PC-3 (cell line): ENCODE data around the gene CDC14C. TPM values are rescaled to one million over a fixed set of nuclear protein-coding genes. Genes with fewer than 3 reads are reported as not detected.

Source experiments
- ATAC-seq: fragments of 200-7000 bp; cut with Tn5 transposase; 2 replicates; pipeline ENCODE4 v1.9.1; 2020; ENCODE audit warnings: mild to moderate bottlenecking, moderate library complexity
- BruUV-seq: library from RNA; stranded (reverse); fragments of 400-500 nt; replicated peaks from 2 replicates; lab custom pipeline; 2021; lab: Mats Ljungman, UMichigan
- CTCF ChIA-PET: fragments of 300-600 bp; sonication (Branson Sonifier 250); formaldehyde crosslinking; loops from one replicate; lab custom pipeline; 2022; ENCODE audit warnings: antibody characterized with exemption; lab: Charles Lee
- POLR2A ChIA-PET: fragments of 300-600 bp; sonication (Branson Sonifier 250); formaldehyde crosslinking; loops from one replicate; lab custom pipeline; 2022; ENCODE audit warnings: antibody characterized with exemption; ENCODE audit not compliant: unreplicated experiment; lab: Charles Lee
- DNase-seq: peaks from one replicate; pipeline ENCODE4 v3.0.0-alpha.2; 2015
- H2AFZ ChIP-seq: fragments of 300-600 bp; sonication (generic); 2 replicates; pipeline ENCODE4 v1.6.0; 2016; ENCODE audit warnings: antibody characterized with exemption, low read length
- H3F3A ChIP-seq: fragments of 300-600 bp; sonication (generic); one replicate; pipeline ENCODE4 v1.6.0; 2017; ENCODE audit warnings: antibody characterized with exemption, low read length, control low read depth, mild to moderate bottlenecking; ENCODE audit not compliant: unreplicated experiment
- H3K27ac ChIP-seq: fragments of 300-600 bp; sonication (generic); 2 replicates; pipeline ENCODE4 v1.5.1; 2016; ENCODE audit warnings: mild to moderate bottlenecking, low read length
- H3K27me3 ChIP-seq: fragments of 300-600 bp; sonication (generic); 2 replicates; pipeline ENCODE4 v1.6.1; 2016; ENCODE audit warnings: low read length, mixed read lengths
- H3K36me3 ChIP-seq: fragments of 300-600 bp; sonication (generic); 2 replicates; pipeline ENCODE4 v1.6.1; 2016; ENCODE audit warnings: low read depth, mixed run types, low read length, mixed read lengths
- H3K4me1 ChIP-seq: fragments of 300-600 bp; sonication (generic); 2 replicates; pipeline ENCODE4 v1.5.1; 2016; ENCODE audit warnings: low read length; ENCODE audit not compliant: insufficient read depth
- H3K4me2 ChIP-seq: fragments of 300-600 bp; sonication (generic); 2 replicates; pipeline ENCODE4 v1.6.0; 2016; ENCODE audit warnings: low read length
- H3K4me3 ChIP-seq: fragments of 300-600 bp; sonication (generic); 2 replicates; pipeline ENCODE4 v1.5.1; 2016; ENCODE audit warnings: mild to moderate bottlenecking, low read length, mixed read lengths
- H3K79me2 ChIP-seq: fragments of 300-600 bp; sonication (generic); 2 replicates; pipeline ENCODE4 v1.6.1; 2017; ENCODE audit warnings: low read length, mixed read lengths
- H3K9ac ChIP-seq: fragments of 300-600 bp; sonication (generic); 2 replicates; pipeline ENCODE4 v1.6.0; 2016; ENCODE audit warnings: mild to moderate bottlenecking, low read length
- H3K9me2 ChIP-seq: fragments of 300-600 bp; sonication (generic); replicated peaks from 2 replicates; pipeline ENCODE4 v1.6.1; 2016; ENCODE audit warnings: mixed run types, low read length, mixed read lengths
- H3K9me3 ChIP-seq: fragments of 300-600 bp; sonication (generic); 2 replicates; pipeline ENCODE4 v1.6.1; 2016; ENCODE audit warnings: low read length, mixed read lengths
- H4K20me1 ChIP-seq: fragments of 300-600 bp; sonication (generic); 2 replicates; pipeline ENCODE4 v1.6.1; 2016; ENCODE audit warnings: low read length, mixed read lengths
- CTCF ChIP-seq: fragments of 300-600 bp; sonication (generic); conservative IDR thresholded peaks from 2 replicates; pipeline ENCODE4 v1.5.1; 2017; ENCODE audit warnings: antibody characterized with exemption, low read depth, mild to moderate bottlenecking, low read length
- EZH2 ChIP-seq: fragments of 300-600 bp; sonication (generic); IDR thresholded peaks from one replicate; pipeline ENCODE4 v1.6.1; 2017; ENCODE audit warnings: antibody characterized with exemption, mild to moderate bottlenecking, low read length; ENCODE audit not compliant: unreplicated experiment
- EZH2phosphoT487 ChIP-seq: fragments of 300-600 bp; sonication (generic); IDR thresholded peaks from 2 replicates; pipeline ENCODE4 v1.6.1; 2018; ENCODE audit warnings: mild to moderate bottlenecking, antibody characterized with exemption, low read length, borderline replicate concordance
- intact Hi-C: fragments of 100-400 bp; cut with micrococcal nuclease; formaldehyde crosslinking; loops from 2 replicates; pipeline ENCODE4 v1.9.0; 2023
- total RNA-seq: library from RNA; depleted of rRNA; stranded (reverse); fragments of >200 nt; gene quantifications from 2 replicates; pipeline ENCODE4 v1.2.3, GENCODE V29; 2014

CDC14C gene
- total RNA-seq, 1 experiment from 2014 or later = not detected

- Histone ChIP-seq H3F3A (no peaks in the 10 kb centered on the region), H3K36me3 (no peaks in the 10 kb centered on the region), H3K79me2 (no peaks in the 10 kb centered on the region), H2AFZ (no peak overlapping the region), H3K4me3 (no peak overlapping the region), H4K20me1 (no peaks in the 10 kb centered on the region), H3K27ac (no peak overlapping the region), H3K4me1 (no peaks in the 10 kb centered on the region), H3K9me2 (no peaks in the 10 kb centered on the region), H3K9me3 (peaks cover 7% of the 10 kb centered on the region; the same call in 1 of the 2 replicates), H3K9ac (no peak overlapping the region), H3K4me2 (no peak overlapping the region), H3K27me3 (no peaks in the 10 kb centered on the region)
- CTCF ChIA-PET = no interaction called here
- intact Hi-C loops = no loop called here
- TF ChIP-seq EZH2 (no peak), EZH2phosphoT487 (no peak), CTCF (0 out of 2 replicates have a peak, but pooled peaks have one; percentile 17)
- no TSS peak for BruUV-seq
- ATAC-seq (no peak), DNase-seq (no peak)
- POLR2A ChIA-PET = no interaction called here
These were observed 29.8 kb upstream of the CDC14C start for GRCh38 chr7:48894574-48894973.

- H3K27ac ChIP-seq = no peak overlapping the region
- ATAC-seq (no peak), DNase-seq (peak; percentile 17)
- peaks cover 11% of the 10 kb centered on the region for H3K27me3 ChIP-seq
- no peak overlapping the region for H3K9ac ChIP-seq
- no peaks in the 10 kb centered on the region for H3K36me3 ChIP-seq
- intact Hi-C loops = no loop called here
- no peaks in the 10 kb centered on the region for H4K20me1 ChIP-seq
- no peaks in the 10 kb centered on the region for H3K9me2 ChIP-seq
- no peak overlapping the region for H3K4me3 ChIP-seq
- no TSS peak for BruUV-seq
- no peaks in the 10 kb centered on the region for H3K79me2 ChIP-seq
- TF ChIP-seq EZH2 (no peak), EZH2phosphoT487 (no peak), CTCF (no peak)
- no peaks in the 10 kb centered on the region for H3K9me3 ChIP-seq
- H3K4me2 ChIP-seq = no peak overlapping the region
- no peaks in the 10 kb centered on the region for H3K4me1 ChIP-seq
- H3F3A ChIP-seq = no peaks in the 10 kb centered on the region
- POLR2A ChIA-PET = no interaction called here
- CTCF ChIA-PET = no interaction called here
- no peak overlapping the region for H2AFZ ChIP-seq
These were observed 24.4 kb upstream of the CDC14C start for GRCh38 chr7:48899932-48900331.

GRCh38 chr7:48901966-48902365 is 22.4 kb upstream of the CDC14C start:
- ATAC-seq (no peak), DNase-seq (no peak)
- Histone ChIP-seq H4K20me1 (no peaks in the 10 kb centered on the region), H3F3A (no peaks in the 10 kb centered on the region), H2AFZ (no peak overlapping the region), H3K79me2 (no peaks in the 10 kb centered on the region), H3K9me2 (no peaks in the 10 kb centered on the region), H3K36me3 (no peaks in the 10 kb centered on the region), H3K4me1 (no peaks in the 10 kb centered on the region), H3K4me3 (no peak overlapping the region), H3K4me2 (no peak overlapping the region), H3K9me3 (no peaks in the 10 kb centered on the region), H3K27me3 (peaks cover 11% of the 10 kb centered on the region), H3K9ac (no peak overlapping the region), H3K27ac (no peak overlapping the region)
- ChIA-PET CTCF (no interaction called here), POLR2A (no interaction called here)
- no peak for TF ChIP-seq CTCF
- intact Hi-C loops = no loop called here
- no TSS peak for BruUV-seq
